Measurements from ENCODE around the gene FLAD1.
"Not testable (repeated sequence)": the region's sequence is repeated elsewhere in the genome, so short reads cannot be mapped to it uniquely, and the experiment has no call there.

Gene FLAD1

DNA sequence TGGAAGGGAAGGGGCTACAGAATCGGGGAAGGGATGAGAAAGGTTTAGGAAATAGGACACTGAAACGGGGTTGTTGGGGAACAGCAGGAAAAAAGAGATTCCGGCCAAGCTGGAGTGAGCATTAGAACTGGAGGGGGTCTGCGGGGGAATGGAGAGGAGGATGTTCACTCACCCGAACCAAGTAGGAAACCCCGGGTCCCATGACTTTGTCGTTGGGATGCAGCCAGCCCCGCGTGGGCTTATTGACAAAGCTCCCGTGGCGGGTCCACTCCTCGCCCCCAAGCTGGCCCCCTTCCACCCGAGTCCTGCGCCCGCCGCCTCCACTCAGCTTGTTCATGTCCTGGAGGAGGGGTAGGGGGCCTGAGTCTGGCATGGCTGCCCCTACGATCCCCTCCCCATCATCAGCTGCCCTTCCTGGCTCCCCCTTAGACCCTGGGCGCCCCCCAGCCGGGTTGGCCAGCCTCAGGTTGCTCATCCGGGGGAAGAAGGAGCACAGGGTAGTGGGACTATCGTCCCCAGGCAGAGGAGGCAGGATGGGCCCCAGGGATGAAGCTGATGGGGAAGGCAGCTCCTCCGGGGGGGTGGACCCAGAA, 13.2 kb upstream of the FLAD1 start:
- DNase-seq (ENCODE audit: low read depth) = no peak

DNA sequence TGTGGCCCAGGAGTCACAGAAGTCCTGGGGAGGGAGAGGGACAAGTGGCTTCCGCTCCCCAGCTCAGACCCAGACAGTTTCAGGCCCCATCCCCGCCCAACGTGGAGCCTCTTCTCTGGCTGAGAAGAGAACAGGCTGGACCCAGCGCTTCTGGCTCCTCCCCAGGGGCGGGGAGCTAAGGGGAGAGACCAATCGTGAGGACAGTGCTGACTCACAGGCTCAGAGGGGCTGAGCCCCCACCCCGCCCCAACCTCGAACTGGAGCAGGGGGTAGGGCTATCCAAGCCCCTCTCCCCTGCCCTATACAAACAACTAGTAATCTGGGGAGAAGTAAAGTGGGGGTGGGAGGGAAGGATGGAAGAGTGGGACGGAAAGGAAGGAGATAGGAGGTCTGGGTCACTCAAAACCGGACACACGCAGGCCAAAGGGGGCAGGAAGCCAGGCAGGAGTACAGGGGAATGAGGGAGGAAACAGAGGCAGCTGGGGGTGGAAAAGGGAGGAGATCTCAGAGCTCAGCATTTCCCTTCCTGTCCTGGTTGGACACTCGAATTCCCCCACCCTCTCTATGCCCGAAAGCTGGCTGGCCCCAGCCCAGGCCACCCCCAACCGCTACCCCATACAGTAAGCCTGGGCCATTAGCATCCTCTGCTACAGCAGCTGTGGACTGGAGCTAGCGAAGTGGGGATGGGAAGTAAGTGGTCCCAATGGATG, 12.4 kb upstream of the FLAD1 start, which contains the start of gene SHC1:
SHC1 (minus strand) TSS at position 117 of the 710 bp plus-strand sequence. CDS start 221 bp downstream, outside the sequence.
- no peak for DNase-seq (ENCODE audit: low read depth)

DNA sequence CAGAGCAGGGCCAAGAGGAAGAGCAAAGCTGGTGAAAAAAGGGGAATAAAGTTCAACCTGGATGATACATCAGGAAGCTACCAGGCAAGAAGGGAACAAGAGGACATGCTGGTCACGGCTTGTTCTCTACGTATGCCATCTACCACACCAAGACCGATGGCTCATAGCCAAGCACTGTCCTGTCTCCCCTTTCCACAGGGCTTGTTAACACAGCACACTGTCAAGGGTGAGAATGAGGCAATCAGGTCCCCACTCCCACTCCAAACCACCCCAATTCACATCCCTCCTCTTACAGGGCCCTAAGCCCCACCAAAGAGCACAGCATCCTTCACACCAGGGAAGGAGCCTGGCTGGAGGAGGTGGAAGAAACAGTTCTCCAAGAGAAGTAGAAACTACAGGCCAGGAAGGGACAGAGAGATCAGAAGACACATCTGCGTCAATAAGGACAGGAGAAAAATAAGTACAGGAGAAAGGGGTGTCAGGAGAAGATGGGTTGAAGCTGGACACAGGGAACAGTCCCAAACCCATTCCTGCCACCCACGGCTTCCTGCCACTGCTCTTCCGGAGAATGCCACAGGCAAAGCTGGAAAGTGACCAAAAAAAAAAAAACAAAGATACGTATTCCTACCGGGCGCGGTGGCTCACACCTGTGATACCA, 11.7 kb upstream of the FLAD1 start:
- DNase-seq (ENCODE audit: low read depth) = no peak

DNA sequence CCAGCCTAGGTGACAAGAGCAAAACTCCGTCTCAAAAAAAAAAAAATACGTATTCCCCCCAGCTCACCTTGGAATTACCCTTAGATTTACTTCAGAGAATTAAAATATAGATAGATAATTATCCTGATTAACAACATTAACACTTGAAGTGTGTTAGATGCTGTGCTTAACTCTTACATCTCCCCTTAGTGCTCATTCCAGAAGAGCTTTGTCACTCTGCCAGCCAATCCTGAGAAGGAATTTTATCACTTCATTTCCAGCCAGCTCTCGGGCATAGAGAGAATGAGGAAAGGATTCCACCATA, 11.0 kb upstream of the FLAD1 start:
- DNase-seq (ENCODE audit: low read depth) = no peak

DNA sequence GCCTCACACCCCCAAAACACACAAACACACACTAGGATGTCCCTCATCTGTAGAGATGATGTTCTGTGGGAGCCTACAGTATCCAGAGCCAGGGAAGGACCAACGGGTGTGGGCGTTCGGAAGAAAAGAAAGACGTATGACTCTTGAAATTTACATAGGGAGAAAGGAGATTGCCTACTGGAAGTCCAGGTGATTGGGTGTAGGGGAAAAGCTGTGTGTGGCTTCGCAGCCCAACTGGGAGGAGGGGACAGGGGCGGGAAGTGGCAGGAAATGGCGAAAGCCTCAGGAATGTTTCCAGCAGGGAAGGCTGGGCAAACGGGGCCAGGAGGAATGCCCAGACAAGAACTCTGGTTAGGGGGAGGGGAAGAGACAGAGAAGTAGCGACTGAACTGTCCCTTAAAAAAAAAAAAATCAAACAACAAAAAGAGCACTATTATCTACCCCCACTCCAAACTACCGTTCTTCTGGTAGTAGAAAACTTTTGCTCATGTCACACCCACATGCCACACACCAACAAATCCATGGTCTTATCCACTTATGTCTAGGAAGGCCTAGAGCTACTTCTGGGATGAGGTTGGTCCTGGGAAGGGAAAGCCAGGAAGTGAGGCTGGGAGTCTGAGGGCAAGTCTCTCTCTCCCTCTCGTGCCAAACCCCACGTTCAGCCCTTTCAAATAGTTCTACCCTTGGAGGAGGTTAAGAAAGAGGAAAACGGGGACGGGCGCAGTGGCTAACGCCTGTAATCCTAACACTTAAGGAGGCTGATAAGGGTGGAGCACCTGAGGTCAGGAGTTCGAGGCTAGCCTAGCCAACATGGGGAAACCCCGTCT, 10.4 kb upstream of the FLAD1 start:
- DNase-seq (ENCODE audit: low read depth) = no peak

DNA sequence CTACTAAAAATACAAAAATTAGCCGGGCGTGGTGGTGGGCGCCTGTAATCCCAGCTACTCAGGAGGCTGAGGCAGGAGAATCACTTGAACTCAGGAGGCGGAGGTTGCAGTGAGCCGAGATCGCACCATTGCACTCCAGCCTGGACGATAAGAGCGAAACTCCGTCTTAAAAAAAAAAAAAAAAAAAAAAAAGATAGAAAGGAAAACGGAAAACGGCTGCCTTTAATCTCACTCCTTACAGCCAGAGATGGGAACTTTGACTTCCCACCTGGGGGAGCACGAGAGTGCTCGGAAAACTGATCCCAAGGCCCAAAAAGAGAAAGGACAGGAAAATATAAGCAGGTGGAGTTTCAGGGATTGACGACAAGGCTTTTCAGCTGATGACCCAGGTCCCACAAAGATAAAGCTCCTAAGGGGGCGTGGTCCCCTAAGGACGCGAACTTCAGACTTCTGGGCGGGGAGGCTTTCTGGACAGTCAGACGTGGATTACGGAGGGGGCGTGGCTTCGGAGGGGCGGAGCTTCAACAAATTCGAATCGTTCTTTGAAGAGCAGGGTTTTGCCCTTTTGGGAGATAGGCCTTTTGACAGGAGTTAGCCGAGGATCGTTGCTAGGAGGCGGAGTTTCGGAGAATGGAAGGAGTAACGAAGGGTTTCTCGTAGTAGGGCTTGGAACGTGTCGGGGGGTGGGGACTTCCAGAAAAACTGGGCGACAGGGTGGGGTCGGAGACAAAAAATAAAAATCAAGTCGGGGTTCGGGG, 9.6 kb upstream of the FLAD1 start:
- DNase-seq (ENCODE audit: low read depth) = peak; percentile 86

DNA sequence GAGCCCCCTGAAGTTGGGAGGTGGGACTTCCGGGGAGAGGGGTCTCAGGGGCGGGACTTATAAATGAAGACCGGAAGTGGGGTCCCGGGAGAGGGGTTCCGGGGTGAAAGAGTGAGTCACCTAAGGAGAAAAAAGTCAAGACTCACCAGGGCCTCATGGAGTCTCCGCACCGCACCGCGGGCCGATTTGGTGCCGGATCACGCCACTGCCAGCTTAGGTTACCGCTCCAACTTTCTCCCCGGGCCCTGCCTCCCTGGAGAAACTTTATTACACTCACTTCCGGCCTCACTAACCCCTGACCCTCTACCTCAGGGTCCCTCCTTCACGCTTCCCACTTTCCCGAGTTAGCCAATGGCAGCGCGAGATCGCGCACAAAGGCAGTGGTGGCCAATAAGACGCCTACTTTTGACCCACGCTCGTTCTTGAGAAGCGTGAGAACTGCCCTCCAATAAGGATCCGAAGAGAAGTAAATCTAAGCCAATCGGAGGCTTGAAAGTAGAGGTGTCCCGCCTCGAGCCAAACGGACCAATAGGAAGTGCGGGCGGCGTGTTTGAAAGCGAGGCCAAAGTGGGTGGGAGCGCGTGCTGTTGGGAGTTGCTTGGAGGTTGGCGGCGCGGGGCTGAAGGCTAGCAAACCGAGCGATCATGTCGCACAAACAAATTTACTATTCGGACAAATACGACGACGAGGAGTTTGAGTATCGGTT, 8.9 kb upstream of the FLAD1 start, which contains the start of gene CKS1B:
CKS1B (plus strand) TSS at position 580 of the 706 bp plus-strand sequence; CDS start at position 645, 65 bp downstream.
- peak; percentile 91 for DNase-seq (ENCODE audit: low read depth)

DNA sequence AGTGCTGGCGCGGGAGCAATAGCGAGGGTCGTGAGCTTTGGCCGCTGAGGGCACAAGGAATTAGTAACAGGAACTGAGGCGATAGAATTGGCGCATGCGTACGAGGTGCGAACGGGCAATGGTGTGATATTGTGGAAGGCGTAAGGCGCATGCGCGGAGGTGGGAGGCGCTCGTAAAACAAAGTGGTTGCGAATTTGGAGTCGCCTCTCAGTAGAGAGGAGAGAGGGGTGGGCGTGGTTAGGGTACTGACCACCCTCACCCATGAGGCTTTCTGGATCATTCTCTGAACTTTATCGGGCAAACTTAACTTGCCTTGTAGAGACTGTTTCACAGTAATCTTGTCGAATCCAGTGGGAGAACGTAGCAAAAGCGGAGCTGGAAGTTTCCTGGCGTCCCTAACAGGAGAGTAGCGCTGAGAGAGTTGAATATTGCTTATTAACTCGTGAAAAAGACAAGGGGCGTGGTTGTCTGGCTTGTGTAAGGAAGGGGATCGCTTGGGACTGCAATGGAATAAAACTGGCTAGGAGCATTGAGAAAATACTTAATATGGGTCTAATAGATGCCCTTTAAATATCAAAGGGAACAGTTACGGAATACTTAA, 8.2 kb upstream of the FLAD1 start:
- DNase-seq (ENCODE audit: low read depth) = peak; percentile 87

DNA sequence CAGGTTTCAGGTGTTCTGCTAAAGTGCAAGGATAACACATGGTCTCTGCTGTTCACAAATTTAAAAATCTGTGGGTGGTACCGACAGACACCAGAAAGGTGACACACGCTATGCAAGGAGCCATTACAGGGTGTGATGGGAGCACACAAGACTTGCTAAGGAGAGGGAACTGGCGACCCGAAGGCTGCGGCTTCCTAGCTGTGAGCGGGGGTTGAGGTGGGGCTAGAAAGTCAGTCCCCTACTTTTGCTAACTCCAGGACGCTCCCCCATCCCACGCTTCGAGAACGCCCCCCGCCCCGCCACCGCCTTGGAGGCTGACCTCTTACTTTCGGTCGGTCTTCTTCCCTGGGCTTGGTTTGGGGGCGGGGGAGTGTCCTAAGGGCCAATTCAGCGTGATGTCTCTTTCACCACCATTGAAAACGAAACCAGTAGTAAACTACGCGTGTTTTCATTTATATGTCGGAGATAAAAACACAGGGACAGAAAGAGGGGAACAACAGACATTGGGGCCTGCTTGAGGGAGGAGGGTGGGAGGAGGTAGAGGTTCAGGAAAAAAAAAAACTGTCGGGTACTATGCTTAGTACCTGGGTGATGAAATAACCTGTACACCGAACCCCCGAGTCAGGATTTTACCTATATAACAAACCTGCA, 7.6 kb upstream of the FLAD1 start:
- peak; percentile 65 for DNase-seq (ENCODE audit: low read depth)

DNA sequence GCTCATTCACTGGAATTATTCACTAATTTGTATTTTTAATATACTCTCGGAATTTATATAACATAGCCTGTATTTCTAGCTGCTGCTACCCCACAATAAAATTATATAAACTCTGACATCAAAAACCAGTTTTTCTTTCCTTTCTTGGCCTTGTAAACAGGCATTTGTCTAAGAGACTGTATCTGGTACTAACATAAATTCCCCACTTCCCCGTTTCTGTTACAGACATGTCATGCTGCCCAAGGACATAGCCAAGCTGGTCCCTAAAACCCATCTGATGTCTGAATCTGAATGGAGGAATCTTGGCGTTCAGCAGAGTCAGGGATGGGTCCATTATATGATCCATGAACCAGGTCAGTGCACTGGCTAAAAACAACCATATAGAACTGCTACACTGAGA, 5.4 kb upstream of the FLAD1 start:
- not testable (repeated sequence) for DNase-seq (ENCODE audit: low read depth)

DNA sequence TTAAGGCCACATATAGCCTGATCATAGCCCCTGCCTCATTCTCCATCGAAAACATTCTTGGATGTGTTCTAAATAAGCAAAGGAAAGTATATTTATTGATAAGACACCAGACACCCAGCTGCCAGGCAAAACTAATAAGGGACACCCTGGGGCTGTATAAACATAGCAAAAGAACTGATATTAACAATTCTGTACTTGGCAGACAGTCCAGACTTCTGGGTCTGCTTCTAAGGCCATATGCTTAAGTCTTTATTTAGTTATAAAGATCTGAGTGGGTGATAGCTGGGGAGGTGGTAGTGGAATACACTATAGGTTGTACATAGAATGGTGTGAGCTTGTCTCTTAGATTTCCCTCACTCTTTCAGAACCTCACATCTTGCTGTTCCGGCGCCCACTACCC, 4.8 kb upstream of the FLAD1 start:
- DNase-seq (ENCODE audit: low read depth) = no peak

DNA sequence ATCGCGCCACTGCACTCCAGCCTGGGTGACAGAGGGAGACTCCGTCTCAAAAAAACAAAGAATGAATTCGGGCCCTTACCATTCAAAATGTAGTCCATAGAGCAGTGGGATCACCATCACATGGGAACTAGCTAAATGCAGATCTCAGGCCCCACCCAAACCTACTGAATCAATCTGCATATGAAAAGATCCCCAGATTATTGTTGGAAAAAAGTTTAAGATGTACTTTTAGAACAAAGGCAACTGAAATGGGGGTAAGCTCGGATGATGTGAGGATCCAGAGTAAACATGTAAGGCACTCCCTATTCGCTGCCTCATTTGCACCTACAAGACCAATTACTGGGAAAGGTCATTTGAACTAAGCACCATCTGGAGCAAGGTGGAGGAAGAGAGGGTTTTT, 803 bp upstream of the FLAD1 start:
- no peak for DNase-seq (ENCODE audit: low read depth)

DNA sequence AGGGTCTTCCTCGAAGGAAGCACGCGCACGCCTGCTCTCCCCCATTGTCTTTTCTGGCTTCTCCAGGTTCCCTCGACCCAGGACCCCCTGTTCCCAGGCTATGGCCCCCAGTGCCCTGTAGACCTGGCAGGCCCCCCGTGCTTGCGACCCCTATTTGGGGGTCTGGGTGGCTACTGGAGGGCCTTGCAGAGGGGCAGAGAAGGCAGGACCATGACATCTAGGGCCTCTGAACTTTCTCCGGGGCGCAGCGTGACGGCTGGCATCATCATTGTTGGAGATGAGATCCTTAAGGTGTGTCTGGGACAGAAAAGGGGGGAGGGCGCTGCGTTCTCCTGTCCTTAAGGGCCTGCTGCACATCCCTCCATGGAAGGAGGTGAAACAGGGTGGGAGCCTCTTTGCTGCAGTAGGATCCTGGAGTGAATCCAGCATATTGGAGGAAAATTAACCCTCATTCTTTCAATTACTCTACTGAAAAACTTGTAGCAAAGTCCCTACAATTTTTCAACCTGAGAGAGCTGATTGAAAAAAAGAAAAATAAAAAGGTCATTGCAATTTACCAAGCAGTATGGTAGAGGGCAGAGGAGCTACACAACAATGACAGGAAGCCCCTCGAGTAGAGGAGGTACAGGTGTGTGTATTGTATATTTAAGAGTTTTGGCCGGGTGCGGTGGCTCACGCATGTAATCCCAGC, 777 bp downstream of the FLAD1 start:
- DNase-seq (ENCODE audit: low read depth) = no peak

DNA sequence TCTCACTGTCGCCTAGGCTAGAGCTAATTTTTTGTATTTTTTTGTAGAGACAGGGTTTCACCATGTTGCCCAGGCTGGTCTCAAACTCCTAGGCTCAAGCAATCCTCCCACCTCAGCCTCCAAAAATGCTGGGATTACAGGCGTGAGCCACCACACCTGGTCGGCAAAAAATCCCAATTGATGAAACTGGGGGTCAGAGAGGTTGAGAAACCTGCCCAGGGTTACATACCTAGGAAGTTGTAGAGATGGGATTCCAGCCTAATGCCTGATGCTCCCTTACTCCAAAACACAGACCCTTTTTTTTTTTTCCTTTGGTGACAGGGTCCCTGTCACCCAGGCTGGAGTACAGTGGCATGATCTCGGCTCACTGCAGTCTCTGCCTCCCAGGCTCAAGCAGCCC, 3.6 kb downstream of the FLAD1 start:
- not testable (repeated sequence) for DNase-seq (ENCODE audit: low read depth)

DNA sequence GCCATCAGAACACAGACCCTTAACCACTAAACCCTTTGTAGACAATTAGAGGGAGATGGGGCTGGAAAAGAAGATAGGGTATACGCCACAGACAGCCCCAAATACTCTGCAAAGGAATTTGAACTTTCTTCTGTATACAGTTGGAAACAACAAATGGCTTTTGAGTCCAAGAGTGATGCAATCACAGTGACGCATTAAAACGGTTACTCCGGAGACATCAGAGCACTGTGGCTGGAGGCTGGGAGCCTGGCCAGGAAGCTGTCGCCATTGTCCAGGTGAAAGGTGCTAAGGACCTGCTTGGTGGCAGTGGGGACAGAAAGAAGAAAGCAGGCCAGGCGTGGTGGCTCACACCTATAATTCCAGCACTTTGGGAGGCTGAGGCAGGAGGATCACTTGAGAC, 4.2 kb downstream of the FLAD1 start:
- no peak for DNase-seq (ENCODE audit: low read depth)

DNA sequence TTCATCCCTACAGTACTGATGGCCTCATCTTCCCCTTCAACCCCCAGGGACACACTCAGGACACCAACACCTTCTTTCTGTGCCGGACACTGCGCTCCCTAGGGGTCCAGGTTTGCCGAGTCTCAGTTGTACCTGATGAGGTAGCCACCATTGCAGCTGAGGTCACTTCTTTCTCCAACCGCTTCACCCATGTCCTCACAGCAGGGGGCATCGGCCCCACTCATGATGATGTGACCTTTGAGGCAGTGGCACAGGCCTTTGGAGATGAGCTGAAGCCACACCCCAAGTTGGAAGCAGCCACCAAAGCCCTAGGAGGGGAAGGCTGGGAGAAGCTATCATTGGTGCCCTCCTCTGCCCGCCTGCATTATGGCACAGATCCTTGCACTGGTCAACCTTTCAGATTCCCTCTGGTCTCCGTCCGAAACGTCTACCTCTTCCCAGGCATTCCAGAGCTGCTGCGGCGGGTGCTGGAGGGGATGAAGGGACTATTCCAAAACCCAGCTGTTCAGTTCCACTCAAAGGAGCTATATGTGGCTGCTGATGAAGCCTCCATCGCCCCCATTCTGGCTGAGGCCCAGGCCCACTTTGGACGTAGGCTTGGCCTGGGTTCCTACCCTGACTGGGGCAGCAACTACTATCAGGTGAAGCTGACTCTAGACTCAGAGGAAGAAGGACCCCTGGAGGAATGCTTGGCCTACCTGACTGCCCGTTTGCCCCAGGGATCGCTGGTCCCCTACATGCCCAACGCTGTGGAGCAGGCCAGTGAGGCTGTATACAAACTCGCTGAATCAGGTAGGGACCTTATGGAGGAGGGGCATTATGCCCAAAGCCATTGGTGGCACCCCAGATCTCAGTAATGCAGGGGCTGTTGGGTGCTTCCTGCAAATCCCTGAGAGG, 5.2 kb downstream of the FLAD1 start:
- DNase-seq (ENCODE audit: low read depth) = no peak

DNA sequence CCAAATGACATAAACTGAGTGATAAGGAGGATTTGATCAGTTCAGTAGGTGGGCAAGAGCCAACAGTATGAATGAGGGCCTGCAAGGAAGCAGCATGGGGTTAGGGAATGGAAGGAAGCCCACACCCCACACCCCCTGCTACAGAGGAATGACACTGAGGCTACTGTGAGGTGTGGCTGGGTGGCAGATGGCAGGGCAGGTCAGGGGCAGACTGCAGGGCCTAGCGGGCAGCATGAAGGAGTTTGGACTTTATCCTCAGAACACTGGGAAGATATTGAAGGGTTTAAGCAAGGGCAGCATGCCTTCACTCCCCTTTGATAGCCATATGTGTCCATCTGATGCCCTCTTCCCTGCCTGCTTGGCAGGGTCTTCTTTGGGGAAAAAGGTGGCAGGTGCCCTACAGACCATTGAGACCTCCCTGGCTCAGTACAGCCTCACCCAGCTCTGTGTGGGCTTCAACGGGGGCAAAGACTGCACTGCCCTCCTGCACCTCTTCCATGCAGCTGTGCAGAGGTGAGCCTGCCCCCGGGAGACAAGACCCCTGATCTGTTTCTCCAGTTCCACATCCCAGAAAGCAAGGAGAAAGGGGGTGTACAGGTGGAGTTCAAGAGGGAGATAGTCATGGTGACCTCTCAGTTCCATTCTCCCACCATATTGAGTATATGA, 6.2 kb downstream of the FLAD1 start:
- DNase-seq (ENCODE audit: low read depth) = no peak

DNA sequence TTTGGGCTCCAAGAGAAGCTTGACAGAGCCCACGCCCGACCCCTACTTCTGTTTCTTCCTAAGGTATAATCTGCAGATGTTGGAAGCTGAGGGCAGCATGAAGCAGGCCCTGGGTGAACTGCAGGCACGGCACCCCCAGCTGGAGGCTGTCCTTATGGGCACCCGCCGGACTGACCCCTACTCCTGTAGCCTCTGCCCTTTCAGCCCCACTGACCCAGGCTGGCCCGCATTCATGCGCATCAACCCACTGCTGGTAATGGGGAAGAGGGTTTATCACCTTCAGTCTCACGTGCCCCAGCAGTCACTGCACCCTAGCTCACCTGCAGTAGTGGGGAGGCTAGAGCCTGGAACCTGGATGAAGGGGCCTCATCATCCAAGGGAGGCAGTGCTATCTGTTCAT, 7.1 kb downstream of the FLAD1 start:
- no peak for DNase-seq (ENCODE audit: low read depth)
